ENCODE results near the gene SNTB2.

Gene SNTB2

DNA sequence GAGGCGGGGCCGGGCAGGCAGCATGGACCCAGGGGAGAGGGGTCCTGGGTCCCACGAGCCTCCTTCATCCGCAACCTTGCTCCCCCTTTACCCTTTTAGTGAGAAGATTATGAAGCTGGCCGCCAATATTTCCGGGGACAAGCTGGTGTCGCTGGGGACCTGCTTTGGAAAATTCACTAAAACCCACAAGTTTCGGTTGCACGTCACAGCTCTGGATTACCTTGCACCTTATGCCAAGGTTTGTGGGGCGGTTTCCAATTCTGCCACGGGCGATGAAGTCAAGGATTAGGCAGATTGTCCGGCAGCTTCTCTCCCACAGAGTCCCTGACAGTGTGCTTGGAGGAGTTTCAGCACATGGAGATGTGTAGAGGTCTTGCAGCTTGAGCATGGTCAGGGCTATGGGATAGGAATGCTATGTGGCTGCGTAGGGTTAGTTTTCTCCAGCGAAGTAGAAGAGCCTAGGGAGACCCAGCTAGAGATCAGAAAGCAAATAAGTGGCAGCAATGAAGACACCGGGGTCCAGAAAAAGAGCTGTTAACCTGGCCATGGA, 153.2 kb downstream of the SNTB2 start:
- no peak for DNase-seq (ENCODE audit: low spot score)

DNA sequence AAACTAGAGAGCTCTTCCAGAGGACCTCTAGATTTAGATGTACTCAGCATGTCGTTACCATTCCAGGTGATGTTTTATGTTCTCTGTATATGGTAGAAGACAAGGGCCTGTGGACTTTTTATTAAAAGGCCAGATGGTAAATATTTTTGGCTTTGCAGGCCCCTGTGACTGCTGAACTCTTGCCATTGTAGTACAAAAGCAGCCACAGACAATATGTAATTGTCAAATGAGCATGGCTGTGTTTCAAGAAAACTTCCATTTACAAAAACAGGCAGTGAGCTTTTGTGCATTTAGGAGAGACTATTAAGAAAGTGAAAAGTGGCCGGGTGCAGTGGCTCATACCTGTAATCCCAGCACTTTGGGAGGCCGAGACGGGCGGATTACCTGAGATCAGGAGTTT, 157.2 kb downstream of the SNTB2 start:
- DNase-seq (ENCODE audit: low spot score), result no peak

DNA sequence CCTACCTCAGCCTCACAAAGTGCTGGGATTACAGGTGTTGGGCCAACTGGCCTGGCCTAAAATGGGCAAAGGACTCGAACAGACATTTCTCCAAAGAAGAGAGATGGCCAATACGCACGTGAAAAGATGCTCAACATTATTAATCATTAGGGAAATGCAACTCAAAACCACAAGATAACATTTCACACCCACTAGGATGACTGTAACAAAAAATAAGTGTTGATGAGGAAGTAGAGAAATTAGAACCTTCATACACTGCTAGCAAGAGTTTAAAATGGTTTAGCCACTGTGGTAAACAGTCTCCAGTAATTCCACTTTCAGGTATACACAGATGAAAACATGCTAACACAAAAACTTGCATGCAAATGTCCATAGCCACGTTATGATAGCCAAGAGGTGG, 159.0 kb downstream of the SNTB2 start:
- no peak for DNase-seq (ENCODE audit: low spot score)

- DNase-seq (ENCODE audit: low spot score), result no peak
These were observed 159.7 kb downstream of the SNTB2 start for GRCh38 chr16:69346683-69347082.

DNA sequence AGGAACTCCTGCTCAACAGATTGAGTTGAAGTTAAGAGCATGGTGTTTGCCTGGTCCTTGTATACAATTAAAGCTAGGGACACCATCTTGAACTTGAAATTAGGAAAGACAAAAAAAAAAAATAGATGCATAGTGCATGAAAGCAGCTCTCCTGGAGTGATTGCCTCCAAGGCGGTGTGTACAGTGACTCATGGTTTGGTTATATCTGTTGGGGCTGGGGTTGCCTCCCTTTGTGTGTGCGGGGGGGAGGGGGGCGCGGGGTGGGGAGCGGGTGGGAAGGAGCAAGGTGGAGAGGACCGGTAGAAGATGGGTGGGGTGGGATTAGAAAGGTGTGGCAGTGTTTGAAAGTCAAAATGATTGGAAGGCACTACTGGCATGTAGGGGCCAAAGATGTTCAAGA, 161.3 kb downstream of the SNTB2 start:
- no peak for DNase-seq (ENCODE audit: low spot score)

- no peak for DNase-seq (ENCODE audit: low spot score)
These were observed 162.6 kb downstream of the SNTB2 start for GRCh38 chr16:69349536-69349935.

- DNase-seq (ENCODE audit: low spot score), result no peak
These were observed 163.7 kb downstream of the SNTB2 start for GRCh38 chr16:69350536-69351133.

DNA sequence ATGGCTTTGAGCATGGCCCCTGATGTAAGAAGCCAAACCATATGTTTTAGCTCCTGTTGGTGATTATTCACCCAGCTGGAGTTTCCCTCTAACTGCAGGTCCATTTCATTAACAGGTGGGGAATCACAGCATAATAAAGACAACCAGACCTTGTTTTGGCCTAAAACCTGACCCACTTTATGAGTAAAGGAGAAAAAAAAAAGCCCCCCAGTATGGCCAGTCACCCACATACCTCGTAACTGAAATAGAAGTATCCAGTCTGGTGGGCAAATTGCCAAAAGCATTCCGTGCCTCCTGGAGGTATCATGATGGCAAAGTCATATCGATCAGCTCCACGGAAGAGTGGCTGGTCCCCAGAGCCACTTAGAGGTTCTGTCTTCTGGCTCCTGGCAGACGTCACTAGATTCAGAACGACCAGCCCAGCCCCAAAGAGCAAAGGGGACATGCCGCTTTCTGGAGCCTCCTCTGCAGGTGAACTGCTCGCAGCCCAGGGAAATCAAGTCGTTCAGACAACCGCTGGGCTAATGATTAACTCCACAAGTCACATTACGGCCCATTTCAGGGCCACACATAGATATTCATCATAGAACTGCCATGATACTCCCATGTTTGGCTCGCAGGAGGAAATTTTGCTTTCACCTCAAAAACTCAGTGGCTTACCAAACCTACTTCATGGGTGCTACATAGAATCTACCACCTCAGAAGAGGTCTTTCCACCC, 164.5 kb downstream of the SNTB2 start, which contains the start of gene TMED6:
Gene TMED6, minus strand, starts transcription at position 478 of the 719 bp plus-strand sequence. Its CDS starts 33 bp downstream, at position 445.
- peak; percentile 77 for DNase-seq (ENCODE audit: low spot score)
